ENCODE results near the gene ERAS. TPM values are rescaled to one million over a fixed set of nuclear protein-coding genes. Genes with fewer than 3 reads are reported as not detected.

ERAS gene
- polyA plus RNA-seq, 1 donor from 2014 or later, result 3.6 TPM

- no peaks in the 10 kb centered on the region for H3F3A ChIP-seq (ENCODE audit: insufficient read depth, low read length, poor library complexity, severe bottlenecking)
- no peaks in the 10 kb centered on the region for H3K9me2 ChIP-seq (ENCODE audit: insufficient read depth, low read length)
- no peaks in the 10 kb centered on the region for H3K36me3 ChIP-seq (ENCODE audit: insufficient read depth, low read length)
- H2AFZ ChIP-seq (ENCODE audit: low read depth, low read length), result no peak overlapping the region
- peaks cover 6% of the 10 kb centered on the region for H3K79me2 ChIP-seq (replicated peaks; ENCODE audit: insufficient read depth, low read length)
- H3K4me3 ChIP-seq (ENCODE audit: low read length), result no peak overlapping the region
- peaks cover 12% of the 10 kb centered on the region for H3K27me3 ChIP-seq (ENCODE audit: insufficient read depth, low read depth, low read length)
- H3K9ac ChIP-seq (ENCODE audit: low read length), result no peak overlapping the region
- H3K4me2 ChIP-seq (ENCODE audit: low read length), result no peak overlapping the region
- H4K20me1 ChIP-seq (ENCODE audit: insufficient read depth), result no peaks in the 10 kb centered on the region
- H3K9me3 ChIP-seq (ENCODE audit: low read length), result no peaks in the 10 kb centered on the region
- TF ChIP-seq CTCF (IDR thresholded peaks at IDR 0.05; ENCODE audit: poor library complexity, severe bottlenecking), result no peak
- no peak for TF ChIP-seq MXI1 (conservative IDR thresholded peaks at IDR 0.05; ENCODE audit: poor library complexity, severe bottlenecking)
- TF ChIP-seq EZH2 (IDR thresholded peaks at IDR 0.05; ENCODE audit: borderline replicate concordance, insufficient read depth, low read length, poor library complexity, severe bottlenecking), result no peak
- no peak for TF ChIP-seq POLR2AphosphoS5 (IDR thresholded peaks at IDR 0.05)
- TF ChIP-seq SMC3 (conservative IDR thresholded peaks at IDR 0.05; ENCODE audit: poor library complexity), result no peak
- TF ChIP-seq, protein P1, sequence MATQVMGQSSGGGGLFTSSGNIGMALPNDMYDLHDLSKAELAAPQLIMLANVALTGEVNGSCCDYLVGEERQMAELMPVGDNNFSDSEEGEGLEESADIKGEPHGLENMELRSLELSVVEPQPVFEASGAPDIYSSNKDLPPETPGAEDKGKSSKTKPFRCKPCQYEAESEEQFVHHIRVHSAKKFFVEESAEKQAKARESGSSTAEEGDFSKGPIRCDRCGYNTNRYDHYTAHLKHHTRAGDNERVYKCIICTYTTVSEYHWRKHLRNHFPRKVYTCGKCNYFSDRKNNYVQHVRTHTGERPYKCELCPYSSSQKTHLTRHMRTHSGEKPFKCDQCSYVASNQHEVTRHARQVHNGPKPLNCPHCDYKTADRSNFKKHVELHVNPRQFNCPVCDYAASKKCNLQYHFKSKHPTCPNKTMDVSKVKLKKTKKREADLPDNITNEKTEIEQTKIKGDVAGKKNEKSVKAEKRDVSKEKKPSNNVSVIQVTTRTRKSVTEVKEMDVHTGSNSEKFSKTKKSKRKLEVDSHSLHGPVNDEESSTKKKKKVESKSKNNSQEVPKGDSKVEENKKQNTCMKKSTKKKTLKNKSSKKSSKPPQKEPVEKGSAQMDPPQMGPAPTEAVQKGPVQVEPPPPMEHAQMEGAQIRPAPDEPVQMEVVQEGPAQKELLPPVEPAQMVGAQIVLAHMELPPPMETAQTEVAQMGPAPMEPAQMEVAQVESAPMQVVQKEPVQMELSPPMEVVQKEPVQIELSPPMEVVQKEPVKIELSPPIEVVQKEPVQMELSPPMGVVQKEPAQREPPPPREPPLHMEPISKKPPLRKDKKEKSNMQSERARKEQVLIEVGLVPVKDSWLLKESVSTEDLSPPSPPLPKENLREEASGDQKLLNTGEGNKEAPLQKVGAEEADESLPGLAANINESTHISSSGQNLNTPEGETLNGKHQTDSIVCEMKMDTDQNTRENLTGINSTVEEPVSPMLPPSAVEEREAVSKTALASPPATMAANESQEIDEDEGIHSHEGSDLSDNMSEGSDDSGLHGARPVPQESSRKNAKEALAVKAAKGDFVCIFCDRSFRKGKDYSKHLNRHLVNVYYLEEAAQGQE (IDR thresholded peaks at IDR 0.05; ENCODE audit: borderline replicate concordance), result no peak
- no peak for TF ChIP-seq TAF1 (IDR thresholded peaks at IDR 0.05; ENCODE audit: low read depth)
- no peak overlapping the region for H3K27ac ChIP-seq (ENCODE audit: low read length)
These were observed 1.3 kb downstream of the ERAS start for GRCh38 chrX:48827654-48827968.

GRCh38 chrX:48829016-48829735 lies 2.9 kb downstream of the ERAS start:
- Histone ChIP-seq H3K9me3 (ENCODE audit: low read length) (no peaks in the 10 kb centered on the region), H3K27ac (ENCODE audit: low read length) (no peak overlapping the region), H3K9me2 (ENCODE audit: insufficient read depth, low read length) (no peaks in the 10 kb centered on the region), H3F3A (ENCODE audit: insufficient read depth, low read length, poor library complexity, severe bottlenecking) (no peaks in the 10 kb centered on the region), H3K36me3 (ENCODE audit: insufficient read depth, low read length) (no peaks in the 10 kb centered on the region), H3K9ac (ENCODE audit: low read length) (no peak overlapping the region), H4K20me1 (ENCODE audit: insufficient read depth) (no peaks in the 10 kb centered on the region), H3K4me2 (ENCODE audit: low read length) (no peak overlapping the region), H3K79me2 (replicated peaks; ENCODE audit: insufficient read depth, low read length) (peaks cover 20% of the 10 kb centered on the region), H2AFZ (ENCODE audit: low read depth, low read length) (no peak overlapping the region), H3K4me3 (ENCODE audit: low read length) (no peak overlapping the region), H3K27me3 (ENCODE audit: insufficient read depth, low read depth, low read length) (peaks cover 12% of the 10 kb centered on the region)
- TF ChIP-seq SMC3 (conservative IDR thresholded peaks at IDR 0.05; ENCODE audit: poor library complexity), result no peak
- TF ChIP-seq EP300 (conservative IDR thresholded peaks at IDR 0.05; ENCODE audit: poor library complexity, severe bottlenecking), result no peak
- no peak for TF ChIP-seq RAD21 (conservative IDR thresholded peaks at IDR 0.05)
- TF ChIP-seq EZH2 (IDR thresholded peaks at IDR 0.05; ENCODE audit: borderline replicate concordance, insufficient read depth, low read length, poor library complexity, severe bottlenecking), result no peak
- TF ChIP-seq CTCF (IDR thresholded peaks at IDR 0.05; ENCODE audit: poor library complexity, severe bottlenecking), result no peak
- TF ChIP-seq, protein P1 (IDR thresholded peaks at IDR 0.05; ENCODE audit: borderline replicate concordance), result no peak
- no peak for TF ChIP-seq TAF1 (IDR thresholded peaks at IDR 0.05; ENCODE audit: low read depth)
- TF ChIP-seq MXI1 (conservative IDR thresholded peaks at IDR 0.05; ENCODE audit: poor library complexity, severe bottlenecking), result no peak
- no peak for TF ChIP-seq POLR2AphosphoS5 (IDR thresholded peaks at IDR 0.05)

Measured in neural cell (in vitro differentiated cells).